SJSA1 (cell line): Measurements from ENCODE around the gene COL27A1. TPM values are rescaled to one million over a fixed set of nuclear protein-coding genes. Genes with fewer than 3 reads are reported as not detected.

Source experiments
- DNase-seq, 2 experiments: peaks; one replicate each; pipeline ENCODE4 v3.0.0-alpha.2; 2015 to 2020; ENCODE audit warnings: low spot score in 2 of 2, low read depth in 1 of 2
- H3K27ac ChIP-seq: fragments of 250-450 bp; sonication (Bioruptor Pico); 2 replicates; pipeline ENCODE4 v1.5.1; 2020; ENCODE audit warnings: mild to moderate bottlenecking, moderate library complexity
- H3K27me3 ChIP-seq: fragments of 250-450 bp; sonication (Bioruptor Pico); replicated peaks from 2 replicates; pipeline ENCODE4 v1.5.1; 2020; ENCODE audit warnings: mild to moderate bottlenecking, moderate library complexity
- H3K36me3 ChIP-seq: fragments of 250-450 bp; sonication (Bioruptor Pico); 2 replicates; pipeline ENCODE4 v1.5.1; 2020; ENCODE audit warnings: mild to moderate bottlenecking
- H3K4me1 ChIP-seq: fragments of 250-450 bp; sonication (Bioruptor Pico); replicated peaks from 2 replicates; pipeline ENCODE4 v1.6.1; 2021; ENCODE audit warnings: mild to moderate bottlenecking
- H3K4me3 ChIP-seq: fragments of 250-450 bp; sonication (Bioruptor Pico); 2 replicates; pipeline ENCODE4 v1.5.1; 2020; ENCODE audit warnings: mild to moderate bottlenecking
- H3K9me3 ChIP-seq: fragments of 250-450 bp; sonication (Bioruptor Pico); replicated peaks from 2 replicates; pipeline ENCODE4 v1.5.1; 2020; ENCODE audit warnings: mild to moderate bottlenecking
- total RNA-seq: library from RNA; depleted of rRNA; stranded (reverse); fragments of >200 nt; shearing (Covaris generic); gene quantifications from 2 replicates; pipeline ENCODE4 v1.2.3, GENCODE V29; 2014

The COL27A1 gene
- total RNA-seq, 1 experiment from 2014 or later = 4.7 TPM

- no peaks in the 10 kb centered on the region for H3K9me3 ChIP-seq
- H3K27me3 ChIP-seq = no peaks in the 10 kb centered on the region
- DNase-seq = peak; percentile 25 to 61
- H3K4me1 ChIP-seq = no peaks in the 10 kb centered on the region
- no peak overlapping the region for H3K27ac ChIP-seq
- H3K4me3 ChIP-seq = no peak overlapping the region
- H3K36me3 ChIP-seq = peaks cover 6% of the 10 kb centered on the region
Observed at GRCh38 chr9:114339130-114339908, 184.0 kb downstream of the COL27A1 start.

GRCh38 chr9:114341152-114341830 is 186.0 kb downstream of the COL27A1 start:
- peaks cover 8% of the 10 kb centered on the region for H3K36me3 ChIP-seq
- no peaks in the 10 kb centered on the region for H3K9me3 ChIP-seq
- H3K27ac ChIP-seq = no peak overlapping the region
- DNase-seq = no peak
- no peaks in the 10 kb centered on the region for H3K27me3 ChIP-seq
- H3K4me3 ChIP-seq = no peak overlapping the region
- H3K4me1 ChIP-seq = no peaks in the 10 kb centered on the region

GRCh38 chr9:114341991-114342390 is 186.7 kb downstream of the COL27A1 start:
- H3K4me3 ChIP-seq = no peak overlapping the region
- H3K36me3 ChIP-seq = peaks cover 11% of the 10 kb centered on the region
- no peaks in the 10 kb centered on the region for H3K9me3 ChIP-seq
- no peaks in the 10 kb centered on the region for H3K4me1 ChIP-seq
- no peak for DNase-seq
- no peak overlapping the region for H3K27ac ChIP-seq
- no peaks in the 10 kb centered on the region for H3K27me3 ChIP-seq

GRCh38 chr9:114342755-114343440 is 187.6 kb downstream of the COL27A1 start:
- H3K36me3 ChIP-seq = peaks cover 12% of the 10 kb centered on the region
- H3K27me3 ChIP-seq = no peaks in the 10 kb centered on the region
- DNase-seq = no peak
- H3K4me1 ChIP-seq = no peaks in the 10 kb centered on the region
- H3K4me3 ChIP-seq = no peak overlapping the region
- no peak overlapping the region for H3K27ac ChIP-seq
- H3K9me3 ChIP-seq = no peaks in the 10 kb centered on the region

- Histone ChIP-seq H3K4me1 (peaks cover 7% of the 10 kb centered on the region), H3K9me3 (no peaks in the 10 kb centered on the region), H3K4me3 (no peak overlapping the region), H3K27me3 (no peaks in the 10 kb centered on the region), H3K36me3 (peaks cover 20% of the 10 kb centered on the region), H3K27ac (no peak overlapping the region)
- DNase-seq = no peak
Observed at GRCh38 chr9:114343471-114344187, 188.3 kb downstream of the COL27A1 start.

GRCh38 chr9:114344188-114344566 is 188.8 kb downstream of the COL27A1 start:
- no peak overlapping the region for H3K27ac ChIP-seq
- DNase-seq = no peak
- no peaks in the 10 kb centered on the region for H3K9me3 ChIP-seq
- H3K4me1 ChIP-seq = peaks cover 11% of the 10 kb centered on the region
- H3K27me3 ChIP-seq = no peaks in the 10 kb centered on the region
- H3K4me3 ChIP-seq = no peak overlapping the region
- peaks cover 20% of the 10 kb centered on the region for H3K36me3 ChIP-seq

- Histone ChIP-seq H3K4me3 (no peak overlapping the region), H3K9me3 (no peaks in the 10 kb centered on the region), H3K27me3 (no peaks in the 10 kb centered on the region), H3K4me1 (peaks cover 16% of the 10 kb centered on the region), H3K36me3 (peaks cover 21% of the 10 kb centered on the region), H3K27ac (no peak overlapping the region)
- DNase-seq = no peak
Observed at GRCh38 chr9:114344692-114345091, 189.4 kb downstream of the COL27A1 start.

GRCh38 chr9:114345493-114346065 is 190.2 kb downstream of the COL27A1 start:
- Histone ChIP-seq H3K36me3 (peaks cover 25% of the 10 kb centered on the region), H3K9me3 (no peaks in the 10 kb centered on the region), H3K27ac (no peak overlapping the region), H3K4me3 (no peak overlapping the region), H3K27me3 (no peaks in the 10 kb centered on the region), H3K4me1 (peaks cover 16% of the 10 kb centered on the region)
- DNase-seq = no peak

- Histone ChIP-seq H3K9me3 (no peaks in the 10 kb centered on the region), H3K27ac (no peak overlapping the region), H3K27me3 (no peaks in the 10 kb centered on the region), H3K36me3 (peaks cover 25% of the 10 kb centered on the region), H3K4me3 (no peak overlapping the region), H3K4me1 (peaks cover 16% of the 10 kb centered on the region)
- no peak for DNase-seq
Observed at GRCh38 chr9:114346146-114346545, 190.8 kb downstream of the COL27A1 start.

- Histone ChIP-seq H3K4me3 (no peak overlapping the region), H3K9me3 (no peaks in the 10 kb centered on the region), H3K27ac (no peak overlapping the region), H3K27me3 (no peaks in the 10 kb centered on the region), H3K4me1 (peaks cover 16% of the 10 kb centered on the region), H3K36me3 (peaks cover 25% of the 10 kb centered on the region)
- no peak for DNase-seq
Observed at GRCh38 chr9:114347675-114348074, 192.3 kb downstream of the COL27A1 start.

GRCh38 chr9:114348261-114348905 is 193.0 kb downstream of the COL27A1 start:
- H3K36me3 ChIP-seq = peaks cover 23% of the 10 kb centered on the region
- H3K27me3 ChIP-seq = no peaks in the 10 kb centered on the region
- H3K9me3 ChIP-seq = no peaks in the 10 kb centered on the region
- DNase-seq = no peak
- H3K4me3 ChIP-seq = no peak overlapping the region
- H3K4me1 ChIP-seq = peaks cover 16% of the 10 kb centered on the region
- H3K27ac ChIP-seq = peak overlapping the region; percentile 53

GRCh38 chr9:114348906-114349482 is 193.7 kb downstream of the COL27A1 start:
- H3K9me3 ChIP-seq = no peaks in the 10 kb centered on the region
- no peaks in the 10 kb centered on the region for H3K27me3 ChIP-seq
- H3K4me1 ChIP-seq = peaks cover 16% of the 10 kb centered on the region
- H3K36me3 ChIP-seq = peaks cover 26% of the 10 kb centered on the region
- H3K4me3 ChIP-seq = no peak overlapping the region
- H3K27ac ChIP-seq = peak overlapping the region; percentile 53
- peak; percentile 91 to 96 for DNase-seq
